ENCODE measurements around the gene IDI2.
"Not testable (repeated sequence)": the region's sequence is repeated elsewhere in the genome, so short reads cannot be mapped to it uniquely, and the experiment has no call there.

The IDI2 gene

GRCh38 chr10:1040133-1040532, 14.5 kb upstream of the IDI2 start:
- peaks cover 62% of the 10 kb centered on the region for H3K36me3 Mint-ChIP-seq (ENCODE audit: insufficient read depth)
- peak overlapping the region in 1 of 2 donors; percentile 11 for H3K27ac Mint-ChIP-seq
- H3K9me3 Mint-ChIP-seq = no peaks in the 10 kb centered on the region
- peaks cover 23 to 25% of the 10 kb centered on the region in 2 donors for H3K4me1 Mint-ChIP-seq (ENCODE audit: low read depth in 2 of 2)
- H3K4me3 Mint-ChIP-seq = no peak overlapping the region
- DNase-seq (no peak), ATAC-seq (replicated peaks) (no peak)
- no peaks in the 10 kb centered on the region for H3K27me3 Mint-ChIP-seq

GRCh38 chr10:1038769-1039168, 13.1 kb upstream of the IDI2 start:
- DNase-seq; H3K27ac Mint-ChIP-seq; H3K9me3 Mint-ChIP-seq; H3K4me3 Mint-ChIP-seq; ATAC-seq (replicated peaks); H3K27me3 Mint-ChIP-seq: not testable (repeated sequence)
- Mint-ChIP-seq H3K4me1 (ENCODE audit: low read depth in 2 of 2) (peaks cover 10 to 11% of the 10 kb centered on the region in 2 donors), H3K36me3 (ENCODE audit: insufficient read depth) (peaks cover 55% of the 10 kb centered on the region)

GRCh38 chr10:1037098-1037497, 11.4 kb upstream of the IDI2 start:
- H3K4me1 Mint-ChIP-seq (ENCODE audit: low read depth in 2 of 2) = peaks cover 4% of the 10 kb centered on the region in 2 donors
- DNase-seq (no peak), ATAC-seq (replicated peaks) (no peak)
- H3K27ac Mint-ChIP-seq = no peak overlapping the region
- no peaks in the 10 kb centered on the region for H3K27me3 Mint-ChIP-seq
- peaks cover 41% of the 10 kb centered on the region for H3K36me3 Mint-ChIP-seq (ENCODE audit: insufficient read depth)
- H3K4me3 Mint-ChIP-seq = peak overlapping the region in 1 of 2 donors; percentile 23
- no peaks in the 10 kb centered on the region for H3K9me3 Mint-ChIP-seq

GRCh38 chr10:1036341-1036791, 10.7 kb upstream of the IDI2 start:
- Mint-ChIP-seq H3K27me3 (no peaks in the 10 kb centered on the region), H3K4me3 (no peak overlapping the region), H3K36me3 (ENCODE audit: insufficient read depth) (peaks cover 34% of the 10 kb centered on the region), H3K27ac (no peak overlapping the region), H3K4me1 (ENCODE audit: low read depth in 2 of 2) (peaks cover 4% of the 10 kb centered on the region in 2 donors), H3K9me3 (no peaks in the 10 kb centered on the region)
- ATAC-seq (replicated peaks) (peak; percentile 52), DNase-seq (no peak)

GRCh38 chr10:1035201-1035600, 9.5 kb upstream of the IDI2 start:
- peaks cover 22% of the 10 kb centered on the region for H3K36me3 Mint-ChIP-seq (ENCODE audit: insufficient read depth)
- no peaks in the 10 kb centered on the region for H3K9me3 Mint-ChIP-seq
- no peak for DNase-seq
- no peak overlapping the region for H3K4me3 Mint-ChIP-seq
- ATAC-seq (replicated peaks) = no peak
- H3K27me3 Mint-ChIP-seq = no peaks in the 10 kb centered on the region
- H3K27ac Mint-ChIP-seq = peak overlapping the region; percentile 59 to 65
- peaks cover under 1 to 4% of the 10 kb centered on the region in 2 donors for H3K4me1 Mint-ChIP-seq (ENCODE audit: low read depth in 2 of 2)

- ATAC-seq (replicated peaks) = no peak
Observed at GRCh38 chr10:1034758-1035157, 9.1 kb upstream of the IDI2 start.

GRCh38 chr10:1033601-1034000, 7.9 kb upstream of the IDI2 start:
- H3K27ac Mint-ChIP-seq = no peak overlapping the region
- no peak for ATAC-seq (replicated peaks)
- no peaks in the 10 kb centered on the region for H3K27me3 Mint-ChIP-seq
- H3K36me3 Mint-ChIP-seq (ENCODE audit: insufficient read depth) = peaks cover 18% of the 10 kb centered on the region
- peaks cover 0 to 3% of the 10 kb centered on the region in 2 donors for H3K4me1 Mint-ChIP-seq (ENCODE audit: low read depth in 2 of 2)
- no peaks in the 10 kb centered on the region for H3K9me3 Mint-ChIP-seq
- no peak overlapping the region for H3K4me3 Mint-ChIP-seq
- no peak for DNase-seq

More at GRCh38 chr10:1034758-1035157, 9.1 kb upstream of the IDI2 start:
- Mint-ChIP-seq H3K4me1 (ENCODE audit: low read depth in 2 of 2) (peaks cover 0 to 3% of the 10 kb centered on the region in 2 donors), H3K36me3 (ENCODE audit: insufficient read depth) (peaks cover 18% of the 10 kb centered on the region), H3K9me3 (no peaks in the 10 kb centered on the region), H3K27ac (peak overlapping the region in 1 of 2 donors; percentile 59), H3K4me3 (no peak overlapping the region), H3K27me3 (no peaks in the 10 kb centered on the region)
- DNase-seq = no peak

GRCh38 chr10:1029838-1030237, 4.2 kb upstream of the IDI2 start:
- H3K27ac Mint-ChIP-seq = peak overlapping the region in 1 of 2 donors; percentile 52
- no peaks in the 10 kb centered on the region for H3K27me3 Mint-ChIP-seq
- no peaks in the 10 kb centered on the region for H3K36me3 Mint-ChIP-seq (ENCODE audit: insufficient read depth)
- H3K4me3 Mint-ChIP-seq = no peak overlapping the region
- ATAC-seq (replicated peaks) (no peak), DNase-seq (no peak)
- H3K9me3 Mint-ChIP-seq = no peaks in the 10 kb centered on the region
- no peaks in the 10 kb centered on the region for H3K4me1 Mint-ChIP-seq (ENCODE audit: low read depth in 2 of 2)

GRCh38 chr10:1026578-1026977, 919 bp upstream of the IDI2 start:
- DNase-seq = no peak
- H3K27ac Mint-ChIP-seq = no peak overlapping the region
- H3K4me3 Mint-ChIP-seq = no peak overlapping the region
- no peaks in the 10 kb centered on the region for H3K36me3 Mint-ChIP-seq (ENCODE audit: insufficient read depth)
- H3K27me3 Mint-ChIP-seq = no peaks in the 10 kb centered on the region
- no peak for ATAC-seq (replicated peaks)
- H3K9me3 Mint-ChIP-seq = no peaks in the 10 kb centered on the region
- no peaks in the 10 kb centered on the region for H3K4me1 Mint-ChIP-seq (ENCODE audit: low read depth in 2 of 2)

- H3K4me1 Mint-ChIP-seq (ENCODE audit: low read depth in 2 of 2) = no peaks in the 10 kb centered on the region
- no peak overlapping the region for H3K4me3 Mint-ChIP-seq
- no peaks in the 10 kb centered on the region for H3K27me3 Mint-ChIP-seq
- no peak overlapping the region for H3K27ac Mint-ChIP-seq
- ATAC-seq (replicated peaks) (no peak), DNase-seq (no peak)
- peaks cover 14% of the 10 kb centered on the region for H3K36me3 Mint-ChIP-seq (ENCODE audit: insufficient read depth)
- H3K9me3 Mint-ChIP-seq = no peaks in the 10 kb centered on the region
Observed at GRCh38 chr10:1024103-1024502, 1.6 kb downstream of the IDI2 start.

GRCh38 chr10:1022413-1022812, 3.2 kb downstream of the IDI2 start:
- ATAC-seq (replicated peaks) (no peak), DNase-seq (no peak)
- no peaks in the 10 kb centered on the region for H3K9me3 Mint-ChIP-seq
- no peaks in the 10 kb centered on the region for H3K4me1 Mint-ChIP-seq (ENCODE audit: low read depth in 2 of 2)
- no peaks in the 10 kb centered on the region for H3K27me3 Mint-ChIP-seq
- no peak overlapping the region for H3K27ac Mint-ChIP-seq
- H3K36me3 Mint-ChIP-seq (ENCODE audit: insufficient read depth) = peaks cover 30% of the 10 kb centered on the region
- H3K4me3 Mint-ChIP-seq = no peak overlapping the region

GRCh38 chr10:1020958-1021357, 4.7 kb downstream of the IDI2 start:
- Mint-ChIP-seq H3K4me1 (ENCODE audit: low read depth in 2 of 2) (no peaks in the 10 kb centered on the region), H3K4me3 (no peak overlapping the region), H3K36me3 (ENCODE audit: insufficient read depth) (peaks cover 41% of the 10 kb centered on the region), H3K27me3 (no peaks in the 10 kb centered on the region), H3K9me3 (no peaks in the 10 kb centered on the region), H3K27ac (peak overlapping the region in 1 of 2 donors; percentile 41)
- no peak for DNase-seq
- ATAC-seq (replicated peaks) = no peak

GRCh38 chr10:1020460-1020859, 5.2 kb downstream of the IDI2 start:
- no peak for ATAC-seq (replicated peaks)
- Mint-ChIP-seq H3K4me3 (no peak overlapping the region), H3K4me1 (ENCODE audit: low read depth in 2 of 2) (no peaks in the 10 kb centered on the region), H3K27me3 (no peaks in the 10 kb centered on the region), H3K27ac (peak overlapping the region in 1 of 2 donors; percentile 41), H3K36me3 (ENCODE audit: insufficient read depth) (peaks cover 45% of the 10 kb centered on the region), H3K9me3 (no peaks in the 10 kb centered on the region)
- DNase-seq = no peak

- H3K36me3 Mint-ChIP-seq (ENCODE audit: insufficient read depth) = peaks cover 51% of the 10 kb centered on the region
- no peaks in the 10 kb centered on the region for H3K9me3 Mint-ChIP-seq
- ATAC-seq (replicated peaks) (no peak), DNase-seq (no peak)
- H3K27me3 Mint-ChIP-seq = no peaks in the 10 kb centered on the region
- H3K4me3 Mint-ChIP-seq = no peak overlapping the region
- no peaks in the 10 kb centered on the region for H3K4me1 Mint-ChIP-seq (ENCODE audit: low read depth in 2 of 2)
- peak overlapping the region; percentile 58 to 77 for H3K27ac Mint-ChIP-seq
Observed at GRCh38 chr10:1019362-1019761, 6.3 kb downstream of the IDI2 start.

- no peak for ATAC-seq (replicated peaks)
- Mint-ChIP-seq H3K27ac (peak overlapping the region in 1 of 2 donors; percentile 53), H3K4me1 (ENCODE audit: low read depth in 2 of 2) (peaks cover 0 to 7% of the 10 kb centered on the region in 2 donors), H3K9me3 (no peaks in the 10 kb centered on the region), H3K36me3 (ENCODE audit: insufficient read depth) (peaks cover 83% of the 10 kb centered on the region), H3K4me3 (no peak overlapping the region), H3K27me3 (no peaks in the 10 kb centered on the region)
- no peak for DNase-seq
Observed at GRCh38 chr10:1015688-1016087, 10.0 kb downstream of the IDI2 start.
